GM12878 (cell line): ENCODE measurements around the gene ABHD18. TPM values are rescaled to one million over a fixed set of nuclear protein-coding genes. Genes with fewer than 3 reads are reported as not detected.

Source experiments
- BHLHE40 ChIP-seq, 2 experiments: fragments of 450-650 bp in 1 of 2; IDR thresholded peaks; 2 replicates each; pipeline ENCODE4 v1.6.1; 2011 to 2017; ENCODE audit warnings: low read depth in 2 of 2, borderline replicate concordance in 1 of 2, improper control_type of control experiment in 1 of 2, low read length in 1 of 2, mild to moderate bottlenecking in 1 of 2
- GABPA ChIP-seq: IDR thresholded peaks from 2 replicates; pipeline ENCODE4 v1.6.1; 2014; ENCODE audit warnings: antibody characterized with exemption, low read depth, mild to moderate bottlenecking, inconsistent platforms
- KDM1A ChIP-seq: fragments of 200-600 bp; sonication (generic); IDR thresholded peaks from 2 replicates; pipeline ENCODE4 v1.6.1; 2016; ENCODE audit warnings: borderline replicate concordance
- NFIC ChIP-seq: IDR thresholded peaks from 2 replicates; pipeline ENCODE4 v1.6.1; 2012; ENCODE audit warnings: low read depth, mild to moderate bottlenecking, inconsistent platforms, low read length, moderate library complexity
- NR2C2 ChIP-seq: IDR thresholded peaks from 2 replicates; pipeline ENCODE4 v1.6.1; 2011; ENCODE audit warnings: borderline replicate concordance, low read depth; ENCODE audit not compliant: control insufficient read depth, insufficient read length
- POU2F2 ChIP-seq: IDR thresholded peaks from 3 replicates; pipeline ENCODE4 v1.6.1; 2011; ENCODE audit warnings: low read depth, mild to moderate bottlenecking, low read length, borderline replicate concordance
- RAD21 ChIP-seq: IDR thresholded peaks from 2 replicates; pipeline ENCODE4 v1.6.1; 2011; ENCODE audit warnings: mild to moderate bottlenecking, low read depth, low read length, moderate library complexity; ENCODE audit not compliant: insufficient read depth
- RUNX3 ChIP-seq: IDR thresholded peaks from 2 replicates; pipeline ENCODE4 v1.6.1; 2012; ENCODE audit warnings: low read length, inconsistent platforms
- SREBF2 ChIP-seq: IDR thresholded peaks from 2 replicates; pipeline ENCODE4 v1.6.1; 2012; ENCODE audit warnings: mild to moderate bottlenecking, low read length
- SUZ12 ChIP-seq: fragments of 200-600 bp; sonication (generic); IDR thresholded peaks from one replicate; pipeline ENCODE4 v1.6.1; 2018; ENCODE audit warnings: antibody characterized with exemption, mild to moderate bottlenecking; ENCODE audit not compliant: unreplicated experiment
- polyA plus RNA-seq, 11 experiments: library from polyadenylated mRNA; depleted of rRNA in 4 of 11; unstranded in 6 of 11; stranded (reverse) in 5 of 11; fragments of >200 nt; fragmentation: Nextera tagmentation in 4 of 11; fragmentation: Illumina TruSeq in 1 of 11; extraction: Ambion mirVana in 4 of 11; extraction: Trizol in 1 of 11; gene quantifications; 1 replicate in 1 of 11; 2 replicates in 10 of 11; pipeline versions ENCODE4 v1.2.1 to v1.2.3, GENCODE V29; 2011 to 2016; ENCODE audit warnings: inconsistent platforms in 2 of 11, missing spikeins in 2 of 11, low read depth in 1 of 11
- total RNA-seq, 4 experiments: library from RNA; depleted of rRNA in 3 of 4; stranded (reverse); fragments of >200 nt in 3 of 4; fragmentation: Illumina TruSeq in 1 of 4; extraction: Trizol in 1 of 4; gene quantifications; 2 replicates each; pipeline versions ENCODE4 v1.2.1 to v1.2.3, GENCODE V29; 2013 to 2021
- TF ChIP-seq, protein P1 (sequence below): fragments of 450-650 bp; formaldehyde crosslinking; IDR thresholded peaks from 2 replicates; pipeline ENCODE4 v1.4.0; 2020; ENCODE audit warnings: mild to moderate bottlenecking, moderate library complexity
- TF ChIP-seq, protein P2 (sequence below): fragments of 450-650 bp; IDR thresholded peaks from 2 replicates; pipeline ENCODE4 v1.6.1; 2017; ENCODE audit warnings: low read depth, mild to moderate bottlenecking, moderate library complexity

ABHD18 gene
- total and polyA plus RNA-seq, 10 of the 15 experiments (the other 5 are each of a cell fraction or from before 2014, with no cell fraction given): 3.4 to 13.5 (median 9.6) TPM

DNA sequence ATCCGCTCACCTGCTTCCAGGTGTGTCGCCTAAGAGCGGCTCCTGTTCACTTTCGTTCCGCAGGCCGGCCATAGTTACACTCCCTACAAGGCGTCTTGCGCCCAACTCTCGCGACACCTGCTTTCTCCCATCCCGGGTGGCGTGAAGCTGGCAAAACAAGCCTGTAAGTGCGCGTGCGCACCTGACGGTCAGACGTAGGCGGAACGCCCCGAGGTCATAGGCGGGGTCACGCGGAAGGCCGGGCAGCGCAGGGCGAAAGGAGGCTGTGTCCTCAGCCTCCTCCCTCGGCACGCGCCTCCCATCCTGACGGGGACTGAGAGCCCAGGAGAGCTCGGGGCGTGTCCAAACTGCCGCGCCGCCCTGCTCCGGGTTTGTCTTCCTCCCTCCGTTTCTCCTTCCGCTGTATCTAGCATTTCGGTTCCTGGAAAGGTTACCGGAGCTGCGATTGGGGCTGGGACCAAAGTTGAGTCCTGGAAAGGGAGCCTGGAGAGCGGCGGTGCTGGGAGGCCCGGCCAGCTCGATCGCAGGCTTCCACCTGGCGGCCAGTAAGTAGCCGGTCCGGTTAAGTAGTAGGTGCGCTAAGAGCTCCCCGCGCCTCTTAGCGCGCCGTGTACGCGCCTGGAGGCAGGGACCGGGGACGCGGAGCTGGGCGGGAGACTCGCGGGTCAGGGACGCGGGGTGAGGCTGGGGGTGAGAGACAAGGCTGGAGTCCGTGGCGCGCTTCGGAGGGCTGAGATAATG lies at the start of gene ABHD18, which contains the start of gene MFSD8 (continued):
- TF ChIP-seq, protein P1, sequence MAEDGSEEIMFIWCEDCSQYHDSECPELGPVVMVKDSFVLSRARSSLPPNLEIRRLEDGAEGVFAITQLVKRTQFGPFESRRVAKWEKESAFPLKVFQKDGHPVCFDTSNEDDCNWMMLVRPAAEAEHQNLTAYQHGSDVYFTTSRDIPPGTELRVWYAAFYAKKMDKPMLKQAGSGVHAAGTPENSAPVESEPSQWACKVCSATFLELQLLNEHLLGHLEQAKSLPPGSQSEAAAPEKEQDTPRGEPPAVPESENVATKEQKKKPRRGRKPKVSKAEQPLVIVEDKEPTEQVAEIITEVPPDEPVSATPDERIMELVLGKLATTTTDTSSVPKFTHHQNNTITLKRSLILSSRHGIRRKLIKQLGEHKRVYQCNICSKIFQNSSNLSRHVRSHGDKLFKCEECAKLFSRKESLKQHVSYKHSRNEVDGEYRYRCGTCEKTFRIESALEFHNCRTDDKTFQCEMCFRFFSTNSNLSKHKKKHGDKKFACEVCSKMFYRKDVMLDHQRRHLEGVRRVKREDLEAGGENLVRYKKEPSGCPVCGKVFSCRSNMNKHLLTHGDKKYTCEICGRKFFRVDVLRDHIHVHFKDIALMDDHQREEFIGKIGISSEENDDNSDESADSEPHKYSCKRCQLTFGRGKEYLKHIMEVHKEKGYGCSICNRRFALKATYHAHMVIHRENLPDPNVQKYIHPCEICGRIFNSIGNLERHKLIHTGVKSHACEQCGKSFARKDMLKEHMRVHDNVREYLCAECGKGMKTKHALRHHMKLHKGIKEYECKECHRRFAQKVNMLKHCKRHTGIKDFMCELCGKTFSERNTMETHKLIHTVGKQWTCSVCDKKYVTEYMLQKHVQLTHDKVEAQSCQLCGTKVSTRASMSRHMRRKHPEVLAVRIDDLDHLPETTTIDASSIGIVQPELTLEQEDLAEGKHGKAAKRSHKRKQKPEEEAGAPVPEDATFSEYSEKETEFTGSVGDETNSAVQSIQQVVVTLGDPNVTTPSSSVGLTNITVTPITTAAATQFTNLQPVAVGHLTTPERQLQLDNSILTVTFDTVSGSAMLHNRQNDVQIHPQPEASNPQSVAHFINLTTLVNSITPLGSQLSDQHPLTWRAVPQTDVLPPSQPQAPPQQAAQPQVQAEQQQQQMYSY (CRISPR knock-in tag): no peak
- TF ChIP-seq KDM1A (no peak), SREBF2 (no peak), NR2C2 (no peak), RUNX3 (0 out of 2 replicates have a peak, but pooled peaks have one; percentile 28), NFIC (no peak), BHLHE40 (IDR thresholded peaks at IDR 0.05; ENCODE audit: borderline replicate concordance in 1 of 2, low read depth in 2 of 2, low read length in 1 of 2) (peak; percentile 91 to 98), GABPA (peak; percentile 47), RAD21 (0 out of 2 replicates have a peak, but pooled peaks have one; percentile 15), POU2F2 (0 out of 3 replicates have a peak, but pooled peaks have one; percentile 20), SUZ12 (no peak)
- TF ChIP-seq, protein P2, sequence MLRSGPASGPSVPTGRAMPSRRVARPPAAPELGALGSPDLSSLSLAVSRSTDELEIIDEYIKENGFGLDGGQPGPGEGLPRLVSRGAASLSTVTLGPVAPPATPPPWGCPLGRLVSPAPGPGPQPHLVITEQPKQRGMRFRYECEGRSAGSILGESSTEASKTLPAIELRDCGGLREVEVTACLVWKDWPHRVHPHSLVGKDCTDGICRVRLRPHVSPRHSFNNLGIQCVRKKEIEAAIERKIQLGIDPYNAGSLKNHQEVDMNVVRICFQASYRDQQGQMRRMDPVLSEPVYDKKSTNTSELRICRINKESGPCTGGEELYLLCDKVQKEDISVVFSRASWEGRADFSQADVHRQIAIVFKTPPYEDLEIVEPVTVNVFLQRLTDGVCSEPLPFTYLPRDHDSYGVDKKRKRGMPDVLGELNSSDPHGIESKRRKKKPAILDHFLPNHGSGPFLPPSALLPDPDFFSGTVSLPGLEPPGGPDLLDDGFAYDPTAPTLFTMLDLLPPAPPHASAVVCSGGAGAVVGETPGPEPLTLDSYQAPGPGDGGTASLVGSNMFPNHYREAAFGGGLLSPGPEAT: peak; percentile 44; the same call in 1 of the 2 replicates
